ENCODE data around the gene GPATCH1.
"Not testable (repeated sequence)": the region's sequence is repeated elsewhere in the genome, so short reads cannot be mapped to it uniquely, and the experiment has no call there.

The GPATCH1 gene

GRCh38 chr19:33080761-33081681, at the start of gene GPATCH1:
TSS of gene GPATCH1 (plus strand) at chr19:33081181. CDS start at chr19:33081194, 13 bp downstream.
- DNase-seq = peak; percentile 80

GRCh38 chr19:33032218-33032781, 48.7 kb upstream of the GPATCH1 start:
- DNase-seq = no peak

GRCh38 chr19:33035461-33035860, 45.5 kb upstream of the GPATCH1 start:
- no peak for DNase-seq

GRCh38 chr19:33036370-33037167, 44.4 kb upstream of the GPATCH1 start:
- not testable (repeated sequence) for DNase-seq

- DNase-seq = peak; percentile 7
Observed at GRCh38 chr19:33037168-33038025, 43.6 kb upstream of the GPATCH1 start.

- DNase-seq = no peak
Observed at GRCh38 chr19:33039108-33039599, 41.8 kb upstream of the GPATCH1 start.

- DNase-seq = no peak
Observed at GRCh38 chr19:33039815-33040214, 41.2 kb upstream of the GPATCH1 start.

- no peak for DNase-seq
Observed at GRCh38 chr19:33040994-33041827, 39.8 kb upstream of the GPATCH1 start.

- DNase-seq = not testable (repeated sequence)
Observed at GRCh38 chr19:33041828-33042160, 39.2 kb upstream of the GPATCH1 start.

GRCh38 chr19:33047422-33047821, 33.6 kb upstream of the GPATCH1 start:
- no peak for DNase-seq

- DNase-seq = no peak
Observed at GRCh38 chr19:33048806-33049676, 31.9 kb upstream of the GPATCH1 start.

GRCh38 chr19:33050110-33050509, 30.9 kb upstream of the GPATCH1 start:
- no peak for DNase-seq

GRCh38 chr19:33052352-33052972, 28.5 kb upstream of the GPATCH1 start:
- DNase-seq = no peak

- DNase-seq = no peak
Observed at GRCh38 chr19:33054623-33055022, 26.4 kb upstream of the GPATCH1 start.

GRCh38 chr19:33055718-33056117, 25.3 kb upstream of the GPATCH1 start:
- DNase-seq = no peak

- no peak for DNase-seq
Observed at GRCh38 chr19:33060586-33060985, 20.4 kb upstream of the GPATCH1 start.

- no peak for DNase-seq
Observed at GRCh38 chr19:33062902-33063301, 18.1 kb upstream of the GPATCH1 start.

- DNase-seq = no peak
Observed at GRCh38 chr19:33063356-33063752, 17.6 kb upstream of the GPATCH1 start.

- DNase-seq = no peak
Observed at GRCh38 chr19:33063753-33064457, 17.1 kb upstream of the GPATCH1 start.

Measured in activated effector memory CD4-positive, alpha-beta T cell treated with Interleukin-2 at 50 U/mL for 16 hours (primary cell).